Retinal pigment epithelial cell (primary cell): ENCODE data around the gene SDHAF1.

Source experiments
- DNase-seq: peaks from one replicate; pipeline ENCODE4 v3.0.0-alpha.2; 2010; ENCODE audit warnings: low read depth
- H3K4me3 ChIP-seq: 2 replicates; pipeline ENCODE4 v1.5.1; 2011; ENCODE audit warnings: mild to moderate bottlenecking, low read length, control low read depth, moderate library complexity
- TF ChIP-seq, protein P1 (sequence below): conservative IDR thresholded peaks from 2 replicates; pipeline ENCODE4 v1.5.1; 2011; ENCODE audit warnings: low read depth, low read length, control low read depth, inconsistent platforms

The SDHAF1 gene

DNA sequence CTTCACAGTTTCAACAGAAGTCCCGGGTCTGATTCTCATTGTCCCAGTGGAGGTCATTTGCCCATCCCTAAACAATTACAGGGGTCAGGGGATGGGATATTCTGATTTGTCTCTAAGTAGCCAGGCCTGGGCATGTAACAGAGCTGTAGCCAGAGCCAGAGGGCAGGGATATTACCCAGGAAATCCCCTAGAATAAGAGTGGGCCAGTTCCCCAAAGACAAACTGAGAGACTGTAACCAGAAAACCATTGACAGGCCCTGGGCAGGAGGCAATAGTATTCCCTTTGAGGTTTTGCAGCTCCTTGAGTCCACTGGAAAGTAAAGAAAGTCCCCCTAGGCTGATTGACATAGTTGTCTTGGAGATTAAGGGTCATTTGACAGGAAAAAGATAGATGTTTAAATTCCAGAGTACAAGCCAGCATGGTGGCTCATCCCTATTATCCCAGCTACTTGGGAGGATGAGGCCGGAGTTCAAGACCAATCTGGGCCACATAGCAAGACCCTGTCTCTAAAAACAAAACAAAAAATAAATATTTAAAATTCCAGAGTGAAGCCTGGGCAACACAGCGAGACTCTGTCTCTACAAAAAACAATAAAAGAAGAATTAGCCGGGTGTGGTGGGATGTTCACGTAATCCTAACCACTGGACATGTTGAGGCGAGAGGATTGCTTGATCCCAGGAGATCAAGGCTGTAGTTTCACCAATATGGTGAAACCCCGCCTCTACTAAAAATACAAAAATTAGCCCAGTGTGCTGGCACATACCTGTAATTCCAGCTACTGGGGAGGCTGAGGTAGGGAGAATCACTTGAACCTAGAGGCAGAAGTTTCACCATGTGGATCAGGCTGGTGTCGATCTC is 1.9 kb upstream of the SDHAF1 start:
- TF ChIP-seq, protein P1, sequence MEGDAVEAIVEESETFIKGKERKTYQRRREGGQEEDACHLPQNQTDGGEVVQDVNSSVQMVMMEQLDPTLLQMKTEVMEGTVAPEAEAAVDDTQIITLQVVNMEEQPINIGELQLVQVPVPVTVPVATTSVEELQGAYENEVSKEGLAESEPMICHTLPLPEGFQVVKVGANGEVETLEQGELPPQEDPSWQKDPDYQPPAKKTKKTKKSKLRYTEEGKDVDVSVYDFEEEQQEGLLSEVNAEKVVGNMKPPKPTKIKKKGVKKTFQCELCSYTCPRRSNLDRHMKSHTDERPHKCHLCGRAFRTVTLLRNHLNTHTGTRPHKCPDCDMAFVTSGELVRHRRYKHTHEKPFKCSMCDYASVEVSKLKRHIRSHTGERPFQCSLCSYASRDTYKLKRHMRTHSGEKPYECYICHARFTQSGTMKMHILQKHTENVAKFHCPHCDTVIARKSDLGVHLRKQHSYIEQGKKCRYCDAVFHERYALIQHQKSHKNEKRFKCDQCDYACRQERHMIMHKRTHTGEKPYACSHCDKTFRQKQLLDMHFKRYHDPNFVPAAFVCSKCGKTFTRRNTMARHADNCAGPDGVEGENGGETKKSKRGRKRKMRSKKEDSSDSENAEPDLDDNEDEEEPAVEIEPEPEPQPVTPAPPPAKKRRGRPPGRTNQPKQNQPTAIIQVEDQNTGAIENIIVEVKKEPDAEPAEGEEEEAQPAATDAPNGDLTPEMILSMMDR = no peak
- no peak for DNase-seq
- no peak overlapping the region for H3K4me3 ChIP-seq

DNA sequence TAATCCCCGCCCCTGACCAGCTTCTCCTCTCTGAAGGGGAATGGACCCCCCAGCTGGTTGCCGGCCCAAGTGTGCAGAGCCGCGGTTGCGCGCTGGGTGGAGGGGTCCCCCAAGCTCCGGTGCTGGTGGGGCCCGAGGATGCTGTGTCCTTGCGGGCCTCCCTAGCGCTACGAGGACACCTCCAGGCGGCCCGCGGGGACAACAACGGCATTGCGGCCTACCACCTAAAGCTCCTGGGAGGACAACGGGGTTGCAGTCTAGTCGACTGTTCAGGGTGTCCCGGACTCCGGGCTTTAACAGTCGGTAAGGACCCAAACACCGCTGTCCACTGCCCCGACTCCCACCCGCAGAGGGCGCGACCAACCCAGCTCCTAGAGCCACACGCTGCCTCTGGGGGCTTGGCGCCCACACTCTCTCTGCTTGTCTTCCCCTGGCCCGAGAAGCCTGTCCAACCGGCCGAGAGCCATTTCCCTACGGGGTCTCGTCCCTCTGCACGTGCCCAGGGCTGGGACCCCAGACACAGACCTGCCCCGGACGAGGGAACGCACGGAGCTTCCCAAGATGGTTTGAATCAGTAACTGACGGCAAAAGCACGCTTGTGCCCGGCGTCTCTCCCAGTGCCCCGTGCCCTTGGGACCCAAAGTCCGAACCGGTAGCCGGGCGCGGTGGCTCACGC is 927 bp upstream of the SDHAF1 start:
- H3K4me3 ChIP-seq = peak overlapping the region; percentile 81
- TF ChIP-seq, protein P1 = peak; percentile 34

DNA sequence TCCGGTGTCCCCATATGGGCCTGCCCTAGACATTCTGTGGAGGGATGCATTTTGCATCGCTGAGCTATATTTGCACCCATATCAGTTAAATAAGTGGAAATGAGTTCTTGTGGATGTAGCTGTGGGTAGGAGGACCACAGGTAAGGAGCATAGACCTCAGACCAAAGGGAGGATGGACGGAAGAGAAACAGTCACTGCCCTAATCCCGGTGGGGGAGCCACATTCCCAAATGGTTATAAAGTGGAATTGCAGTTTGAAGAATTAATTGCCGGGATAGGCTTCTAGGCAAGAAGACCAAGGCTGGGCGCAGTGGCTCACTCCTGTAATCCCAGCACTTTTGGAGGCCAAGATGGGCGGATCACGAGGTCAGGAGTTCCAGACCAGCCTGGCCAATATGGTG is 1.8 kb downstream of the SDHAF1 start:
- H3K4me3 ChIP-seq = no peak overlapping the region
- TF ChIP-seq, protein P1 = no peak
- no peak for DNase-seq

More for the DNA sequence above, 927 bp upstream of the SDHAF1 start:
- no peak for DNase-seq

DNA sequence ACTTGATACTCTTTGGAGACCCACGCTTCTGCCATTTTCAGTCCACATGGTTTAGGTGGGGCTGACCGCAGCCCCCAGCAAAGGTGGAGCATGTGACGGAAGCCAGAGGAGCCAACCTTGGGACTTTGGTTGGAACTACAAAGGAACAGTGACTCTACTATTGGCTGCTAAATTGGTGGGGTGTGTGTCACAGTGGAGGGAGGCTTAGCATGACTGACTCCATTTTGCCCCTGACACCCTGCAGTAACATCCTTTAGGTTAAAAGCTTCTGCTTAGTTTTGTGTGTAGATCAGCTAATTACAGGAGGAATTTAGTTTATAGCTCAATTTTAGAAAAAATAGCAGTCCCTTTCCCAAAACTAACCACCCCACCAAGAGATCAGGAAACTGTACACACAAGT is 6.6 kb downstream of the SDHAF1 start:
- TF ChIP-seq, protein P1 = no peak
- DNase-seq = no peak
- no peak overlapping the region for H3K4me3 ChIP-seq

DNA sequence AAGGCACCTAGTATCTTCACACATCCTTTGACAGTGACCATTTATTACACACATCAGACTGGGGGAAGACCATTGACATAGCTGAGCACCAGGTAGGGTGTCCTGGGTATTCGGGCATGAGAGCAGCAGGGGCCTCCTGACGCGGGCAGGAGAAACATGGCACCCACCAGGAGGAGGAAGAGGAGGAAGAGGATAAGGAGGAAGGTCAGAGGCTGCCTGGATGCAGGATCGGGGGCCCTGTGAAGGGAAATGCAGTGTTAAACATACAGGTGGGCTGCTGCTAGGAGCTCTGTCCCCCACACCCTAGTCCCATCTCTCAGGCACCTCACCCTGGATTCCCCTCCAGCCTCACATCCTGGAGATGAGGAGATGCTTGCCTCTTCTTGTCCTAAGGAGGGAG is 8.3 kb downstream of the SDHAF1 start:
- no peak overlapping the region for H3K4me3 ChIP-seq
- no peak for DNase-seq
- TF ChIP-seq, protein P1 = no peak

DNA sequence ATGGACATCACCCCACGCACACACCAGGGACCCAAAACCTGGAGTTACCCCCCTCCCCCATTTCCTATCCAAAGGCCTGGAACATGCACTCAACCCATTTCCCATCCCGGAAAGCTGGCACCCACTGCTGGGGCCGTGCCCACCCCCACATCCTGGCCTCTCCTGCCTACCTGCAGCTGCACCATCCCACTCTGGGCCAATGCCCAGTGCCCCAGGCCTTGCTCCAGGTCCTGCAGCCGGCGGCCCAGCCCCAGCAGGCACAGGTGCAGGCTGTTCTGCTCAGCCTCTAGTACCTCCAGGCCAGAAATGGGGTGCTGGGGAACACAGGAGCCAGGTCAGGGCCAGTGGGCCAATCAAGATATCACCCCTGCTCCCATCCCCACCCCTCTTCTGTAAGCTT is 12.0 kb downstream of the SDHAF1 start:
- DNase-seq = no peak
- H3K4me3 ChIP-seq = no peak overlapping the region
- TF ChIP-seq, protein P1 = no peak
